Umbilical cord (tissue), 2 donors: ENCODE data around the gene ELAVL2. TPM values are rescaled to one million over a fixed set of nuclear protein-coding genes. Genes with fewer than 3 reads are reported as not detected.

Source experiments
- DNase-seq: peaks from one replicate; pipeline ENCODE4 v3.0.0-alpha.2; 2015; ENCODE audit warnings: low spot score
- total RNA-seq: library from RNA; depleted of rRNA; stranded (reverse); fragments of >200 nt; gene quantifications from one replicate; pipeline ENCODE4 v1.2.3, GENCODE V29; 2014; ENCODE audit warnings: low replicate concordance; ENCODE audit not compliant: insufficient read depth

ELAVL2 gene
- total RNA-seq, 1 donor from 2014 or later = 7.2 TPM

- peak; percentile 31 for DNase-seq
These were observed 4.5 kb downstream of the ELAVL2 start for GRCh38 chr9:23821375-23822181.

- no peak for DNase-seq
These were observed 5.3 kb downstream of the ELAVL2 start for GRCh38 chr9:23820451-23821374.

- no peak for DNase-seq
These were observed 6.6 kb downstream of the ELAVL2 start for GRCh38 chr9:23819403-23819802.

- no peak for DNase-seq
These were observed 11.8 kb downstream of the ELAVL2 start for GRCh38 chr9:23814243-23814642.

- DNase-seq = no peak
These were observed 13.4 kb downstream of the ELAVL2 start for GRCh38 chr9:23812673-23813072.

GRCh38 chr9:23811633-23812032, 14.4 kb downstream of the ELAVL2 start:
- DNase-seq = no peak

GRCh38 chr9:23803216-23803615, 22.8 kb downstream of the ELAVL2 start:
- no peak for DNase-seq

- no peak for DNase-seq
These were observed 24.5 kb downstream of the ELAVL2 start for GRCh38 chr9:23801523-23801922.

- no peak for DNase-seq
These were observed 26.5 kb downstream of the ELAVL2 start for GRCh38 chr9:23799521-23799920.

- DNase-seq = no peak
These were observed 27.7 kb downstream of the ELAVL2 start for GRCh38 chr9:23798325-23798724.

- no peak for DNase-seq
These were observed 29.8 kb downstream of the ELAVL2 start for GRCh38 chr9:23796209-23796608.

GRCh38 chr9:23790351-23791260, 35.4 kb downstream of the ELAVL2 start:
- no peak for DNase-seq

GRCh38 chr9:23789529-23790254, 36.3 kb downstream of the ELAVL2 start:
- DNase-seq = no peak

- DNase-seq = no peak
These were observed 41.1 kb downstream of the ELAVL2 start for GRCh38 chr9:23784962-23785361.

GRCh38 chr9:23783509-23783908, 42.5 kb downstream of the ELAVL2 start:
- peak; percentile 11 for DNase-seq

GRCh38 chr9:23779220-23779619, 46.8 kb downstream of the ELAVL2 start:
- DNase-seq = peak; percentile 76

GRCh38 chr9:23777328-23777727, 48.7 kb downstream of the ELAVL2 start:
- no peak for DNase-seq

GRCh38 chr9:23775549-23775948, 50.5 kb downstream of the ELAVL2 start:
- DNase-seq = no peak

GRCh38 chr9:23774266-23774665, 51.8 kb downstream of the ELAVL2 start:
- DNase-seq = no peak

GRCh38 chr9:23772385-23772783, 53.7 kb downstream of the ELAVL2 start:
- no peak for DNase-seq
